HG03066 (cell line): ENCODE data around the gene CCDC87.
"Not testable (repeated sequence)": the region's sequence is repeated elsewhere in the genome, so short reads cannot be mapped to it uniquely, and the experiment has no call there.

Experiments used
- ATAC-seq: cut with Tn5 transposase; IDR thresholded peaks from one replicate; pipeline ENCODE4 v1.9.1; 2021; ENCODE audit warnings: low read depth; ENCODE audit not compliant: unreplicated experiment

CCDC87 gene

GRCh38 chr11:66592457-66593302 lies at the start of gene CCDC87, which contains the start of gene CCS:
Gene CCDC87 (minus strand): TSS chr11:66593063. CDS start chr11:66593015, 48 bp downstream.
Gene CCS (plus strand): TSS chr11:66593185. CDS start chr11:66593262, 77 bp downstream.
- peak; percentile 78 for ATAC-seq

- ATAC-seq = no peak
These were observed 49.0 kb upstream of the CCDC87 start for GRCh38 chr11:66641834-66642233.

- not testable (repeated sequence) for ATAC-seq
These were observed 47.0 kb upstream of the CCDC87 start for GRCh38 chr11:66639814-66640340.

GRCh38 chr11:66639066-66639813 lies 46.4 kb upstream of the CCDC87 start:
- no peak for ATAC-seq

- ATAC-seq = peak; percentile 94
These were observed 45.6 kb upstream of the CCDC87 start, which contains the start of gene RBM4 for GRCh38 chr11:66638177-66639065. Gene RBM4 (plus strand): TSS chr11:66638703. CDS start chr11:66639712, 1,009 bp downstream.

- no peak for ATAC-seq
These were observed 44.8 kb upstream of the CCDC87 start for GRCh38 chr11:66637557-66638176.

GRCh38 chr11:66636411-66636810 lies 43.5 kb upstream of the CCDC87 start:
- ATAC-seq = no peak

- ATAC-seq = no peak
These were observed 40.1 kb upstream of the CCDC87 start for GRCh38 chr11:66632952-66633351.

- ATAC-seq = no peak
These were observed 39.0 kb upstream of the CCDC87 start for GRCh38 chr11:66631883-66632282.

- no peak for ATAC-seq
These were observed 36.5 kb upstream of the CCDC87 start for GRCh38 chr11:66629356-66629755.

GRCh38 chr11:66628061-66628603 lies 35.3 kb upstream of the CCDC87 start:
- ATAC-seq = no peak

GRCh38 chr11:66626926-66627325 lies 34.1 kb upstream of the CCDC87 start:
- no peak for ATAC-seq

- ATAC-seq = no peak
These were observed 33.5 kb upstream of the CCDC87 start for GRCh38 chr11:66626382-66626781.

GRCh38 chr11:66625752-66626149 lies 32.9 kb upstream of the CCDC87 start:
- ATAC-seq = no peak

GRCh38 chr11:66625041-66625751 lies 32.3 kb upstream of the CCDC87 start:
- ATAC-seq = no peak

GRCh38 chr11:66624450-66624849 lies 31.6 kb upstream of the CCDC87 start:
- no peak for ATAC-seq

- no peak for ATAC-seq
These were observed 26.3 kb upstream of the CCDC87 start for GRCh38 chr11:66619080-66619554.

- ATAC-seq = no peak
These were observed 24.4 kb upstream of the CCDC87 start for GRCh38 chr11:66617155-66617834.
